Activated CD8-positive, alpha-beta memory T cell treated with anti-CD3 and anti-CD28 coated beads, Interleukin-2, amount 50 U/mL, for 4 hours (primary cell): ENCODE measurements around the gene CNST.
"Not testable (repeated sequence)": the region's sequence is repeated elsewhere in the genome, so short reads cannot be mapped to it uniquely, and the experiment has no call there.

Experiments used
- DNase-seq: peaks from one replicate; pipeline ENCODE4 v3.0.0-alpha.2; 2020

Gene CNST

GRCh38 chr1:246680190-246680589 is 113.9 kb downstream of the CNST start:
- DNase-seq, result no peak

GRCh38 chr1:246680696-246681130 is 114.5 kb downstream of the CNST start:
- no peak for DNase-seq

GRCh38 chr1:246681900-246682895 is 115.9 kb downstream of the CNST start:
- no peak for DNase-seq

GRCh38 chr1:246683521-246683920 is 117.3 kb downstream of the CNST start:
- DNase-seq, result no peak

- DNase-seq, result no peak
Observed at GRCh38 chr1:246687002-246687401, 120.7 kb downstream of the CNST start.

GRCh38 chr1:246689409-246690008 is 123.3 kb downstream of the CNST start:
- DNase-seq, result peak; percentile 16

- no peak for DNase-seq
Observed at GRCh38 chr1:246690100-246690499, 123.8 kb downstream of the CNST start.

GRCh38 chr1:246691622-246692495 is 125.6 kb downstream of the CNST start:
- no peak for DNase-seq

- not testable (repeated sequence) for DNase-seq
Observed at GRCh38 chr1:246694213-246694895, 128.1 kb downstream of the CNST start.

- DNase-seq, result no peak
Observed at GRCh38 chr1:246695136-246695535, 128.9 kb downstream of the CNST start.

- DNase-seq, result no peak
Observed at GRCh38 chr1:246695666-246696065, 129.4 kb downstream of the CNST start.

- DNase-seq, result no peak
Observed at GRCh38 chr1:246698466-246699094, 132.3 kb downstream of the CNST start.

GRCh38 chr1:246699095-246699735 is 133.0 kb downstream of the CNST start:
- peak; percentile 74 for DNase-seq

GRCh38 chr1:246703581-246703980 is 137.3 kb downstream of the CNST start:
- no peak for DNase-seq

GRCh38 chr1:246705368-246705767 is 139.1 kb downstream of the CNST start:
- DNase-seq, result no peak

- DNase-seq, result no peak
Observed at GRCh38 chr1:246708166-246708565, 141.9 kb downstream of the CNST start.

- no peak for DNase-seq
Observed at GRCh38 chr1:246709196-246709595, 142.9 kb downstream of the CNST start.

GRCh38 chr1:246709835-246710234 is 143.6 kb downstream of the CNST start:
- no peak for DNase-seq

GRCh38 chr1:246711548-246712003 is 145.3 kb downstream of the CNST start:
- DNase-seq, result no peak

GRCh38 chr1:246712428-246712827 is 146.2 kb downstream of the CNST start:
- not testable (repeated sequence) for DNase-seq
